GM21367 (cell line): Measurements from ENCODE around the gene PRSS21.

ENCODE experiments used
- ATAC-seq: cut with Tn5 transposase; IDR thresholded peaks from one replicate; pipeline ENCODE4 v1.9.1; 2021; ENCODE audit not compliant: unreplicated experiment

PRSS21 gene

DNA sequence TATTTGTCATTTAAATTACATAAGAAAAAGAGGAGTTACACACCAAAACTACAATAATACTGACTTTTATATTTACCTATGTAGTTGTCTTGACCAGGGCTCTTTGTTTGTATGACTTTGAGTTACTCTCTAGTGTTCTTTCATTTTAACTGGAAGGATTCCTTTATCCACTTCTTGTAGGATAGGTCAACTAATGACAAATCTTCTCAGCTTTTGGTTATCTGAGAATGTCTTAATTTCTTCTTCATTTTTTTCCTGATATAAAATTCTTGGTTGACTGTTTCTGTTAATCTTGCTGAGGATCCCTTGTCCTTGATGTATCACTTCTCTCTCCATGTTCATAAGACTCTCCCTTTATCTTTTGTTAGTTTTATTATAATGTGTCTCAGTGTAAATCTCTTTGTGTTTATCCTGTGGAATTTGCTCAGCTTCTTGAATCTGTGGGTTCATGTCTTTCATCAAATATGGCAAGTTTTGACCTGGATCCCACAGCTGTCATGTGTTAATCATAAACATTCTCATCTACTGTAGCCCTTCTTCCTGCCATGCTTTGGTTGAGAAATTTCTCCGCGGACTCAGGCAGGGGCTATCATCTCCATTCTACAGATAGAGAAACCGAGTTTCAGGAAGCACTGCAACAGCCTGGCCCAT lies 13.4 kb upstream of the PRSS21 start:
- no peak for ATAC-seq

DNA sequence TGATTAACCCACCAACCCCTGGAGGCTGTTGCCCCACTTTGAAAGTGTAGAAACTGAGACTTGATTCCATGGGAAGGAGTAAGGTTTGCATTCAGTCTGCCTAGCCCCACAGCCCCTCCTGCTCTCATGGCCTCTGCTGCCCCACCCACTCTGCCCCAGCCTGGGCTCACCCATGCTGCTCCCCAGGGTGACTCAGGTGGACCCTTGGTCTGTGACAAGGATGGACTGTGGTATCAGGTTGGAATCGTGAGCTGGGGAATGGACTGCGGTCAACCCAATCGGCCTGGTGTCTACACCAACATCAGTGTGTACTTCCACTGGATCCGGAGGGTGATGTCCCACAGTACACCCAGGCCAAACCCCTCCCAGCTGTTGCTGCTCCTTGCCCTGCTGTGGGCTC lies 12.3 kb upstream of the PRSS21 start:
- no peak for ATAC-seq

DNA sequence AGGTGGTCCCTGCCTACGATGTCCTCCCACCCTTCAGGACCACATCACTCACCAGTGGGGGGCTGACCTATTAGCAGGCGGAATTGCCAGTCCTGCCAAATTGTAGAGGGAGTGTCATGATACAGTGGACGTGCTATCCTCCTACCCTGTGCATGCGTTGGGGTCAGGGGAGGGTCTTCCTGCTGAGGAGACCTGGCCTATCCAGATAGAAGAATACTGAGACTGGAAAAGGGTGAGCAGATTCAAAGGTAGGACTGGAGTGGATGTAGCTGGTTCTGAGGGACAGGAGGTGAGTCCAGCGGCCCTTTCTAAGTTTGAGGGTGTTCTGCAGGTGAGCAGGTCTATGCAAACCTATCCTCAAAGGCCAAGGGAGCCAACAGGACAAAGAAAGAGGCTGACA lies 10.8 kb upstream of the PRSS21 start:
- no peak for ATAC-seq

DNA sequence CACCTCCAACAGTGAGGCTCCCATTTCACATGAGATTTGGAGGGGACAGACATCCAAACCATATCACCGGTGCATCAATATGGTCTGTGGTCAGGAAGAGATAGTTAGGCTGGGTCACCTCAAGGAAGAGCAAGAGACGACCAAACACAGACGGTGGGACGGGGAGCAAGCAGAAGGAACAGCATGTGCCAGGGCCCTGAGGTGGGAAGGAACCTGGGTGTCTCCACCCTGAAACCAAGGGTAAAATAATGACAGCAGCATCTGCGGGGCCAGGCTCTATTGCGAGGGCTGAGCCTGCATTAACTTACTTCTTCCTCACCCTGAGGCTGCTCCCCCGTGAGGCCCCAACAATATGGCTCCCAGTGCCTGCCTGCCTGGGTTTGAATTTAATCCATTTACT lies 8.9 kb upstream of the PRSS21 start:
- ATAC-seq: no peak

DNA sequence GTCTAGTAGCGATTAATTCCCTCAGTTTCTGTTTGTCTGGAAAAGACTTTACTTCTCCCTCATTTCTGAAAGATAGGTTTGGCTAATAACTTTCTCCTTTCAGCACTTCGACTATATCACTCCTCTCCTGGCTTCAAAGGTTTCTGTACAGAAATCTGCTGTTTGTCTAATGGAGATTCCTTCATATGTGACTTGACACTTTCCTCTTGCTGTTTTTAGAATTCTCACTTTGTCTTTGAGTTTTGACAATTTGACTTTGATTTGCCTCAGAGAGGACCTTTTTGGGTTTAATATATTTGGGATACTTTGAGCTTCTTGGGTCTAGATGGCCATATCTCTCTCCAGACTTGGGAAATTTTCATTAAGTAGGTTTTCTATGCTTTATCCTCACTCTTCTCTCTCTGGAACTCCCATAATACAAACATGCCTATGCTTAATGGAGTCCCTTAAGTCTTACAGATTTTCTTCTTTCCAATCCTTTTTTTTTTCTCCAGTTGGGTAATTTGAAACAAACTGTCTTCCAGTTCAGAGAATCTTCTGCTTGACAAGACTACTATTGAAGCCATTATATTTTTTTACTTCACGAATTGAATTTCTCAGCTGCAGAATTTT lies 7.8 kb upstream of the PRSS21 start:
- ATAC-seq: no peak

DNA sequence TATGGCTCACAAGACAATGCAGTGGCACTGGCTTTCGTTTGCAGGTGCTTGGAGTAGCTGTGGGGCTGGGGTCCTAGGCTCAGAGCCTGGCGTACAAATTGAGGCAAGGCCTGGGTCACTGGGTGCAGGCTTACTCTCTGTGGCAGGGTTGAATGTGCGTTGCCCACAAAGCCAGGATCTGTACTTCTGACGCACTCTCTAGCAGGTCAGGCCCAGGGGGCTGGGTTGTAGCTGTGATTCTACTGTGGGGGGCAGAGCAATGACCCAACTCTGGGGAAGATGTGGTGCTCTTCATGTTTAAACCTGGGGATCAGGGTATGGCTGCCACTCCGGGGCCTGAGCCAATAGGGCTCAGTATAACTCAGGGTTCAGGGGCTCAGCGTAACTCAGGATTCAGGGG lies 6.4 kb upstream of the PRSS21 start:
- ATAC-seq: no peak

DNA sequence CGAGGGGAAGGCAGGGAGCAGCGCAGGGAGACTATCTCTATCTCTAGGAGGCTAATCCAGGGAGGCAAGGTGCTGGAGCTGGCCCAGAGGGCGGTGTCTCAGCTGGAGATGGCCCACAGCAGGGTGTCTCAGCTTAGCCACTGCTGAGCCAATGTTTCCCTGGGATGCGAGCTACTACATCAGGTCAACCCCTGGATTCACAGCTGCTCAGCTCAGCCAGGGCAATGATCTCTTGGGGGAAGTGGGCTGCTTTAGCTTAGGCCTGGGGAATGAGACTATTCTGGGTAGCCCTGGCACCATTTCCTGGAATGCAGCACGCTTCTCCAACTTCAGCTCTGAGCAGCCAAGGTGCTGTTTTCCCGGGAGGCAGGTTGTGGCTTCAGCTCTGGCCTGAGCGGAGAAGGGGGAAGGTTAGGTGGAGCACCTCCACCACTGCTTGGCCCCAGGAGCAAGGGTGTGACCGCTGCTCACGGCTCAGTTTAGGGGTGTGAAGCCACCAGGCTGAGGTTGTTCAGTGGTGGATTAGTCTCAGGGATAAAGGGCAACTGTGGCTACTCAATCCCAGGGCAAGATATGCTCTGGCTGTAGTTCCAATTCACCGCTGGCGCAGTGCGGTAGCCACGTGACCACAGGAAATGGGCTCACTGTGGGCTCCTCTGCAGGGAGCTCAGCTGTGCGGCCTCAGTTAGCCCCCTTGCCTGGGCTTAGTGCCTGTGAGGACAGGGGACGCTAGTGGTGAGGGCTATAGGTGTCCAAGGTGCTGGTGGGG lies 5.2 kb upstream of the PRSS21 start:
- ATAC-seq: no peak

DNA sequence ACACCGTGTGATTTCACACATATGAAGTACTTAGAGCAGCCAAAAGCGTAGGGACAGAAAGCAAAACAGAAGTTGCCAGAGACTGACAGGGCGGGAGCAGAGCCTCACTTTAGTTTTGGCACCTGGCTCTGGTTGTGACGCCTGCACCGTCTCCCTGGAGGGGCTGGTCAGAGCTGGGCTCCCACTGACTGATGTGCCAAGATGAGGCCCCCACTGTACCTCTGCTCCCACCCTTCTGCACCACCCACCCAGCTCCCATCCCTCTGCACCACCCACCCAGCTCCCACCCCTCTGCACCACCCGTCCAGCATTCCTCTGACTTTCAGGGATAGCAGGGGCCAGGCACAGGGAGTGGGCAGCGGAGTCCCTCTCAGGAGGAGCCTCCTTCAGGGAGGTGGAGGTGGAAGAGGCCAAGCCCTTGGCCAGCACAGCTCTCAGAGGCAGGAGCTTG lies 3.2 kb upstream of the PRSS21 start:
- no peak for ATAC-seq

DNA sequence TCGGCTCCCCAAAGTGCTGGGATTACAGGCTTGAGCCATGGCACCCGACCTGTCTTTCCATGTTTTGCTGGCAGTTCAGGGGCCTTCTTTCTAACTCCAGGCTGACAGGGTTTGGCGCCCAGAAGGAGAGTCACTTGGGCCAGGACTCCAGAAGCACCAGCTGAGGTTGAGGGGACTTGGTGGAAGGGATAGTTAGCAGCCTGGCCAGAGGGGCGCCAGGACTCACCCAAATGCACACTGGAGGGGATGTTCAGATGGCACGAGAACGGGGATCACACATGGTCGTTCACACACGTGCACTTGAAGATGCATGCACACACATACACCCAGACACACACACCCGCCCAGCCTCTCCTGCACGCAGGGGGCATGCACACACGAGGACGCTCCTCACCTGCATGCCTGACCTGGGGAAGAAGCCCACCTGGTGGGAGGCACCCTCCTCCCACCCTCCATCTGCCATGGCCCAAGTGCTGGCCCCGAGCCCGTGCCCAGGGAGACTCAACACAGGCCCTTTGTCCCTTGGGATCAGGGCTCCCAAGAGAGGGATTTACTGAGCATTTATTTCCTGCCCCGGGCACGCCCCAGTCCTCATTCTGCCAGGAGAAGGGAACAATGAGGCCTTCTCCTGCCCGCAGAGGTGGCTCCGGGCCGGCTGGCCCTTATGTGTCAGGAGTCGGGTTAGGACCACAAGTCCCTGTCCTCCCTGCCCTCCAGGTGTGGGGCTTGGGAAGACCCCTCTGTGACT lies 2.3 kb upstream of the PRSS21 start:
- no peak for ATAC-seq

DNA sequence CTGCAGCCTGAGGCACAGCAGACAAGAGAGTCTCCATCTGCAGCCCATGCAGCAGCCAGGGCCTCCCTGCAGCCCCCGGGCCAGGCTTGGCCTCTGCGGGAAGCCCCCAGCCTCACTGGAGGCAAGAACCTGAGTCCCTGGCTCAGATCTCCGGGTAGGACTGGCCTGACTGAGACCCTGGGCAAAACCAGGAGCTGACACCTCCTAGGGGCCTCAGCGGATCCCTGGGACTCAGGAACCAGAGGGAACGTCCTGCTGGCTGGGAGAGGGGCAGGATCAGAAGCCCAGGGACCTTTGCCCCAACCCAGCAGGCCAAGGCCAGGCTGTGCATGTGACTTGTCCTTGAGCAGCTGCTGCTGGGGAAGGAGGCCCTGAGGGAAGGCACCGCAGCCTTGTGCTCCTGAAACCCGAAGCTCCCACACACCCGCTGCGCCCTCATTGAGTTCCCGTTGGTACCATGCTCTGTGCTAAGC lies 1.7 kb upstream of the PRSS21 start:
- ATAC-seq: no peak

DNA sequence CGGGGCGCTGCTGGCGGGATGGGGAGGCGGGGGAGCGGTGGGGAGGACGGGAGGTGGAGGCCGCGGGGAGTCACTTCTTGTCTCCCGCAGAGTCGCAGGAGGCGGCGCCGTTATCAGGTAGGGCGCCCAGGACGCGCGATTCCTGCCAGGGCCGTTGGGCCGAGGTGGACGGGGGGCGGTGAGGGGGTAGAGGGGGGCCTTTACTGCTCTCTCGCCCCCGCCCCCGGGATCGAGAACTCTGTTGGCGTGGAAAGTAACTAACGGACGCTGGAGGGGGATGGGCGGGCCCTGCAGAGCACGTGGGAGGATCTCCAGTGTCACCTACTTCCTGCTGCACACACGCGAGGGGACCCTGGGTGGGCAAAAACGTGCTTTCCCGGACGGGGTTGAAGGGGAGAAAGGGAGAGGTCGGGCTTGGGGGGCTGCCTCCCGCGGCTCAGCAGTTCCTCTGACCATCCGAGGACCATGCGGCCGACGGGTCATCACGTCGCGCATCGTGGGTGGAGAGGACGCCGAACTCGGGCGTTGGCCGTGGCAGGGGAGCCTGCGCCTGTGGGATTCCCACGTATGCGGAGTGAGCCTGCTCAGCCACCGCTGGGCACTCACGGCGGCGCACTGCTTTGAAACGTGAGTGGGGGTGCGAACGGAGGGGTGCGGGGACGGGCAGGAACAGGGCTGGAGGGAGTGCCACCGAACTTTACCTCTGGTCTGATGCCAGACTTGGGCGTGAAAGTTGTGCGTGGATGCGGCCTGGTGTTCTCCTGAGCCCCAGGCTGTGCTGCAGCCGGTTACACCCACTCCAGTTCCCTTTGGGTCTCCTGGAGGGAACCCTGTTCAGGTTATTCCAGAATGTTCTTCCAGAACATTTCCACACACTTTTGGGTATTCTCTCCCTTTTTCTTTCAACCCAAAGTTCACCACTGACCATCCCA lies 569 bp downstream of the PRSS21 start:
- no peak for ATAC-seq

DNA sequence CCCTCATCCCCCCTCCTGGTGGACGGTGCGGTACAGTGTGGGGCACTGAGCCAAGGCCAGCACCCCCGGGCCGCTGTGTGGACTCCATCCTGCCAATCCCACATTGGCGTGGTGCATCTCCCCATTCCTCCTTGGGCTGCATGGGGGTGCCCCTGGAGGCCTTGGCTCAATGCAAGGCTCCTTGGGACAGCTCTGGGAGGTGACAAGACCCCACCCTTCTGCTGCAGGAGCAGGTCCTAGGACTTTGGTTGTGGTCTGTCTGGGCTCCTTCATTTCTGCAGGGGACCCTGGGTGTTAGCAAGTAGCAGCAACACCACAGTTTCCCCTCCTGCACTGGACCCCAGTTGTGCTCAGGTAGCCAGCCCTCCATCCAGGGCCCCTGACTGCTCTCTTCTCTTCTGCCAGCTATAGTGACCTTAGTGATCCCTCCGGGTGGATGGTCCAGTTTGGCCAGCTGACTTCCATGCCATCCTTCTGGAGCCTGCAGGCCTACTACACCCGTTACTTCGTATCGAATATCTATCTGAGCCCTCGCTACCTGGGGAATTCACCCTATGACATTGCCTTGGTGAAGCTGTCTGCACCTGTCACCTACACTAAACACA lies 1.3 kb downstream of the PRSS21 start:
- no peak for ATAC-seq

DNA sequence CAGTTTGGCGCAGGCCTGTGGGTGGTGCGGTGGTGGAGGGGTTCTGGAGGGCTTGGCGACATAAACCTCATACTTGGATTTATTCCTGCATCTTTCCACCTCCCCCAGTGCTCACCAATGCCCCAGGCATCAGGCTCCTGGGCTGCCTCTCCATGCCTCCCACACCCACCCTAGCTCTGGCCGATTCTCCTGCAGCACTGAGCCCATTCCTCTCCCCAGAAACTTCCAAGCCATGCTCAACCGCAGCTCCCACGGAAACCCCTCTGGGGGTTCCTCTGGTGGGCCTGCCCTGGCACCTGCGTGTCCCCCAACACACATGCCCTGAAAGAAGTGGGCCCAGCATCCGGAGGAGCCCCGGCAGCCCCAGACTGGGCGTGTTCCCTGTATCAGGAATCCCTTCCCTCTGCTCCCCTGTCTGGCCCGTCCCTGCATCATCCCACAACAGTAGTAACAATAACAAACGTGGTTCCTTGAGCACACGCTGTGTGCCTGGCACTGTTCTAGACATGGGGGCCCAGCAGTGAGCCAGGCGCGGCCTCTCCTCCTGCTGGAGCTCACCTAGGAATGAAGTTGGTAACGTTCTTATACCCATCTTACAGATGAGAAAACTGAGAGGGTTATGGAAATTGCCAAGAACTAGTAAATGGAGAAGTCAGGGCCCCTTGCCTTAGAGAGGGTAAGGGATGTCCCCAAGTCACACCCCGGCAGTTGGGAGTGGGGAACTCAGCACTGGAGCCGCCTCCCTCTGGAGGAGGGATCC lies 2.3 kb downstream of the PRSS21 start:
- ATAC-seq: no peak

DNA sequence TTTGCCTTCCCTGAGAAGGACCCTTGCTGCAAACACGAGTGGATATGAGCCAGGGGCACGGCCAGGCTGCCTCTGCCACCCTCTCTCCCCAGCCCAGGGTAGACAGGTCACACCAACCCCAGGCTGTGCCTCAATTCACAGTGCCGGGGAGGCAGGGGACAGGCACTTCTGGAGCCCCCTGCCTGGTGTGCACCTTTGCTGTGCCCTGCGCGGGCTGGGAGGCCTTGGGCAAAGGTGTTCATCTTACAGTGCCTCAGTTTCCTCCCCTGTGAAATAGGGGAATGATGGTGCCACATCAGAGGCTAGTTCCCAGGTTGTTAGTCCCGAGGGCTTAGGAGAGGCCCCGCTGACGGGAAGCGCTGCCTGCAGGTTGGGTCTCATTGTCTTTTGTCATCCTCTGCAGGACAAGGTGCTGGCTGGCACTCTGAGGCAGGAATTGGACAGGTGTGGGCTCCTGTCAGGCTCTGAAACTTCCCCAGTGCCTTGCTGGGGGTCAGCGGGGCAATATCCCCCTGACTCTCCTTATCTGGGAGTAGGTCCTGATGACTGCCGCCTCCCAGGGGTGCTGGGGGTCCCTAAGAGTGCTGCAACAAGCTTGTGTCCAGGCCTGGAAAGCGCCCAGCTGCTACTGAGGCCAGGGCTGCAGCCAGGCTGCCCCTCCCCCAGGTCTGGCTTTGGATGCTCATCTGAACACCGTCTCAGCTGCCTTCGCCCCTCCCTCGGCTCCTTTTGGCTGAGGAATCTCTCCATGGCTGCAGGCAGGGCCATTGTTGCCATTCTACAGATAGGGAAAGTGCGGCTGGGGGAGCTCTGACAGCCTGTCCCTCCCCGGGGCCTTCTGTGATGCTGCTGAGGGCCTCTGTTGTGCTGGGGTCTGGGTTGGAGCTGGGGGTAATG lies 3.1 kb downstream of the PRSS21 start:
- ATAC-seq: no peak

DNA sequence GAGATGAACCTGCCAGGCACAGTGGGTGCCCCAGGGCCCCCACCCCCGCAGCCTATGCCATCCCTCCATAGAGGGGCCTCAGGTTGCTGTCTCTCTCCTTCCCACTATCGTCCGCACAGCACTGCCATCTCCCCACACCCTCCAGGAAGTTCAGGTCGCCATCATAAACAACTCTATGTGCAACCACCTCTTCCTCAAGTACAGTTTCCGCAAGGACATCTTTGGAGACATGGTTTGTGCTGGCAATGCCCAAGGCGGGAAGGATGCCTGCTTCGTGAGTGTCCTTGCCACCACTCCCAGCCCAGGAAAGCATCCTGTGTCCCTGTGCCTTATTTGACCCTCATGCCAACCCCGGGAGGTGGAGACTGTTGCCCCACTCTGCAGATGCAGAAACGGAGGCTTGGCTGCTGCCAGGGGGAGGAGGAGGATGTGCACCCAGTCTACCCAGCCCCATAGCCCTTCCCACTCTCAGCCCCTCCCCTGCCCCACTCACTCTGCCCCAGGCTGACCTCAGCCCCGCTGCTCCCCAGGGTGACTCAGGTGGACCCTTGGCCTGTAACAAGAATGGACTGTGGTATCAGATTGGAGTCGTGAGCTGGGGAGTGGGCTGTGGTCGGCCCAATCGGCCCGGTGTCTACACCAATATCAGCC lies 3.9 kb downstream of the PRSS21 start:
- ATAC-seq: no peak

DNA sequence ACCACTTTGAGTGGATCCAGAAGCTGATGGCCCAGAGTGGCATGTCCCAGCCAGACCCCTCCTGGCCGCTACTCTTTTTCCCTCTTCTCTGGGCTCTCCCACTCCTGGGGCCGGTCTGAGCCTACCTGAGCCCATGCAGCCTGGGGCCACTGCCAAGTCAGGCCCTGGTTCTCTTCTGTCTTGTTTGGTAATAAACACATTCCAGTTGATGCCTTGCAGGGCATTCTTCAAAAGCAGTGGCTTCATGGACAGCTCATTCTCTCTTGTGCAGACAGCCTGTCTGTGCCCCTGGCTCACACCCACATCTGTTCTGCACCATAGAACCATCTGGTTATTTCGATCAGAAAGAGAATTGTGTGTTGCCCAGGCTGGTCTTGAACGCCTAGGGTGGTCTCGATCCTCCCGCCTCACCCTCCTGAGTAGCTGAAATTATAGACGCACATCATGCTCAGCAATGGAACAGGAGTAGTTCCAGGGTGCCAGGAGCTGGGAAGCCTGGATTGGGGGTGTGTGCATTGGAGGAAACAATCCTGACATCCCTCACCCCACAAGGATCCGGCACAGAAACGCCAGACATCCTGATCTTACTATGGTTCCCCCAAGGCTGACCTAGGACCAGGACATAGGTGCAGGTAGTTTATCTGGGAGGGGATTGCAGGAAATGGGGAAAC lies 4.6 kb downstream of the PRSS21 start:
- no peak for ATAC-seq

DNA sequence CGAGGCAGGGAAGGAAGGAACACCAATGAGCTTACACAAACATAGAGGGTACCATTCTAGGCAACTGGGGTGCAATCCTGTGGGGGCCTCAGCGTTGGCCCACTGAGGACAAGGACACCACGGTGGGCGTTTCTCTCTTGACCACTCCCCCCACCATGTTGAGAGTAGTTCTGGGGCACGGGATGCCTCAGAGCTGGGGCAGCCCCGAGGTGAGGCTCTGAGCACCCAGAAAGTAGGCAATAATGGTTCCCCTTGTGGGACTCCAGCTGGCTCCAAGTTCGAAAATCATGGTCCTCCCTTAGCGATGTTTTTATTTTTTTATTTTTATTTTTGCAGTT lies 5.1 kb downstream of the PRSS21 start:
- no peak for ATAC-seq
